ENCODE data around the gene CTNNA3.

- TF ChIP-seq CTCF (IDR thresholded peaks at IDR 0.05 in 4 of 5, conservative IDR thresholded peaks at IDR 0.05 in 1 of 5) (no peak), POLR2A (IDR thresholded peaks at IDR 0.05) (no peak)
These were observed 1073.9 kb downstream of the CTNNA3 start for GRCh38 chr10:66622050-66622449.
